SK-N-SH (cell line): Measurements from ENCODE around the gene PPAN. TPM values are rescaled to one million over a fixed set of nuclear protein-coding genes. Genes with fewer than 3 reads are reported as not detected.

Experiments used
- CTCF ChIA-PET: fragments of 300-600, 350-600 bp; formaldehyde crosslinking; extraction: SDS; loops from one replicate; lab custom pipeline; 2021; lab: Yijun Ruan, JAX
- POLR2A ChIA-PET: fragments of 350-600 bp; sonication (Branson Sonifier 250); formaldehyde crosslinking; extraction: SDS; loops from one replicate; lab custom pipeline; 2020; ENCODE audit warnings: antibody characterized with exemption, inconsistent platforms; lab: Yijun Ruan, JAX
- DNase-seq: peaks from one replicate; pipeline ENCODE4 v3.0.0; 2012
- H2AFZ ChIP-seq: fragments of 200-600 bp; sonication (generic); 2 replicates; pipeline ENCODE4 v1.8.1; 2016; ENCODE audit warnings: antibody characterized with exemption, mild to moderate bottlenecking, low read depth
- H3F3A ChIP-seq: fragments of 200-600 bp; sonication (generic); replicated peaks from 2 replicates; pipeline ENCODE3; 2016; ENCODE audit warnings: antibody characterized with exemption, mild to moderate bottlenecking; ENCODE audit not compliant: insufficient read depth
- H3K27ac ChIP-seq, 2 experiments: fragments of 200-500 bp in 1 of 2; fragments of 200-600 bp in 1 of 2; sonication (Bioruptor generic) in 1 of 2; sonication (generic), shearing (Covaris generic) in 1 of 2; 2 replicates each; pipeline versions ENCODE4 v1.5.1 to v1.6.1; 2014 to 2016; ENCODE audit warnings: low read depth in 2 of 2, inconsistent platforms in 1 of 2, low read length in 1 of 2, mild to moderate bottlenecking in 1 of 2, mixed read lengths in 1 of 2
- H3K27me3 ChIP-seq: fragments of 200-600 bp; sonication (generic), shearing (Covaris generic); 2 replicates; pipeline ENCODE4 v1.6.1; 2016; ENCODE audit warnings: mixed run types; ENCODE audit not compliant: insufficient read depth
- H3K36me3 ChIP-seq, 2 experiments: fragments of 200-500 bp in 1 of 2; fragments of 200-600 bp in 1 of 2; sonication (Bioruptor generic) in 1 of 2; sonication (generic) in 1 of 2; replicated peaks in 1 of 2; 2 replicates each; pipeline versions ENCODE3 to v1.5.1; 2014 to 2016; ENCODE audit warnings: low read length in 1 of 2, mild to moderate bottlenecking in 1 of 2; ENCODE audit not compliant: insufficient read depth in 2 of 2, control insufficient read depth in 1 of 2
- H3K4me1 ChIP-seq, 2 experiments: fragments of 200-500 bp in 1 of 2; fragments of 200-600 bp in 1 of 2; sonication (Bioruptor generic) in 1 of 2; sonication (generic), shearing (Covaris generic) in 1 of 2; 2 replicates each; pipeline versions ENCODE4 v1.5.1 to v1.6.1; 2014 to 2016; ENCODE audit warnings: low read depth in 1 of 2, low read length in 1 of 2, mixed run types in 1 of 2; ENCODE audit not compliant: insufficient read depth in 2 of 2, control insufficient read depth in 1 of 2
- H3K4me2 ChIP-seq: fragments of 200-600 bp; sonication (generic), shearing (Covaris generic); 2 replicates; pipeline ENCODE4 v1.6.1; 2017; ENCODE audit warnings: mixed run types
- H3K4me3 ChIP-seq, 2 experiments: fragments of 200-500 bp in 1 of 2; fragments of 200-600 bp in 1 of 2; sonication (Bioruptor generic) in 1 of 2; sonication (generic), shearing (Covaris generic) in 1 of 2; 2 replicates each; pipeline versions ENCODE4 v1.5.1 to v1.8.1; 2014 to 2016; ENCODE audit warnings: low read depth in 2 of 2, inconsistent platforms in 1 of 2, low read length in 1 of 2, mild to moderate bottlenecking in 1 of 2, mixed read lengths in 1 of 2, moderate library complexity in 1 of 2
- H3K79me2 ChIP-seq: fragments of 200-600 bp; sonication (generic); 2 replicates; pipeline ENCODE4 v1.8.1; 2017; ENCODE audit warnings: mild to moderate bottlenecking; ENCODE audit not compliant: insufficient read depth
- H3K9ac ChIP-seq: fragments of 200-600 bp; sonication (generic); 2 replicates; pipeline ENCODE4 v1.6.1; 2017; ENCODE audit warnings: mixed run types
- H3K9me2 ChIP-seq: fragments of 200-600 bp; sonication (generic); 2 replicates; pipeline ENCODE4 v1.6.1; 2017; ENCODE audit warnings: mixed run types
- H3K9me3 ChIP-seq: fragments of 200-600 bp; sonication (generic); 2 replicates; pipeline ENCODE4 v1.6.1; 2017; ENCODE audit warnings: mixed run types, mild to moderate bottlenecking, moderate library complexity
- H4K20me1 ChIP-seq: fragments of 200-600 bp; sonication (generic); 2 replicates; pipeline ENCODE4 v1.6.1; 2017; ENCODE audit warnings: mild to moderate bottlenecking, mixed run types; ENCODE audit not compliant: insufficient read depth
- CHD2 ChIP-seq: fragments of 150-350 bp; IDR thresholded peaks from 2 replicates; pipeline ENCODE4 v1.6.1; 2018; ENCODE audit warnings: low read length; ENCODE audit not compliant: partially characterized antibody
- EP300 ChIP-seq, 2 experiments: IDR thresholded peaks; 2 replicates each; pipeline versions ENCODE4 v1.4.0 to v1.6.1; 2012; ENCODE audit warnings: borderline replicate concordance in 1 of 2, low read depth in 1 of 2, low read length in 1 of 2
- FOSL2 ChIP-seq: IDR thresholded peaks from 2 replicates; pipeline ENCODE4 v1.4.0; 2012; ENCODE audit warnings: low read depth, mild to moderate bottlenecking, moderate library complexity, borderline replicate concordance
- FOXM1 ChIP-seq: IDR thresholded peaks from 2 replicates; pipeline ENCODE4 v1.4.0; 2012; ENCODE audit warnings: low read depth, mild to moderate bottlenecking
- GATA2 ChIP-seq: sonication (generic); formaldehyde crosslinking; IDR thresholded peaks from 2 replicates; pipeline ENCODE4 v1.5.0; 2020; ENCODE audit warnings: mild to moderate bottlenecking, missing genetic modification reagents
- IRF3 ChIP-seq: fragments of 150-350 bp; IDR thresholded peaks from 2 replicates; pipeline ENCODE4 v1.6.1; 2016; ENCODE audit warnings: mild to moderate bottlenecking, low read depth, low read length
- MAX ChIP-seq: IDR thresholded peaks from 2 replicates; pipeline ENCODE4 v1.4.0; 2012; ENCODE audit warnings: low read depth
- MXI1 ChIP-seq: IDR thresholded peaks from 2 replicates; pipeline ENCODE4 v1.6.1; 2012; ENCODE audit warnings: mild to moderate bottlenecking, low read depth, low read length, improper control_type of control experiment
- RCOR1 ChIP-seq: fragments of 150-350 bp; IDR thresholded peaks from 2 replicates; pipeline ENCODE4 v1.6.1; 2017; ENCODE audit warnings: antibody characterized with exemption, low read length
- SIN3A ChIP-seq: IDR thresholded peaks from 2 replicates; pipeline ENCODE4 v1.6.1; 2012; ENCODE audit warnings: low read depth, mild to moderate bottlenecking, low read length, moderate library complexity, borderline replicate concordance
- USF2 ChIP-seq: fragments of 150-350 bp; IDR thresholded peaks from 2 replicates; pipeline ENCODE4 v1.6.1; 2017; ENCODE audit warnings: antibody characterized with exemption, low read length, low read depth, borderline replicate concordance
- ZBTB33 ChIP-seq: IDR thresholded peaks from 2 replicates; pipeline ENCODE4 v1.4.0; 2012; ENCODE audit warnings: low read depth, borderline replicate concordance
- WGBS: methylation state at CpG from one replicate; pipeline ENCODE4 v1.1.6; 2017; ENCODE audit warnings: low lambda C conversion rate; 5-methylcytosine and 5-hydroxymethylcytosine counted together
- polyA plus RNA-seq, 3 experiments: library from polyadenylated mRNA; depleted of rRNA; stranded (reverse); fragments of >200 nt; gene quantifications; 2 replicates each; pipeline ENCODE4 v1.2.3, GENCODE V29; 2012

The PPAN gene
- polyA plus RNA-seq, 1 of the 3 experiments (the other 2 are of a cell fraction) = 75.6 TPM

- DNase-seq = peak; percentile 53
- TF ChIP-seq RCOR1 (0 out of 2 replicates have a peak, but pooled peaks have one; percentile 19), MAX (no peak), USF2 (no peak), EP300 (IDR thresholded peaks at IDR 0.05; ENCODE audit: borderline replicate concordance in 1 of 2, low read depth in 1 of 2, low read length in 1 of 2) (peak in 1 of 2 experiments; percentile 17; a peak in 1 of 4 replicates), GATA2 (CRISPR knock-in tag) (0 out of 2 replicates have a peak, but pooled peaks have one; percentile 17), CHD2 (no peak), ZBTB33 (no peak), SIN3A (no peak)
- CTCF ChIA-PET = interaction anchor here (1.1 to 1.3 kb wide), 2 partner anchors 16 to 147 kb away, joined by 3 read pairs; no protein-coding TSS in a partner anchor
- POLR2A ChIA-PET = no interaction called here
- H3K27me3 ChIP-seq = no peaks in the 10 kb centered on the region
- peaks cover 4% of the 10 kb centered on the region for H3F3A ChIP-seq
- no peak overlapping the region for H3K9ac ChIP-seq
- no peak overlapping the region for H3K4me2 ChIP-seq
- H3K4me3 ChIP-seq = no peak overlapping the region
- H2AFZ ChIP-seq = no peak overlapping the region
- H4K20me1 ChIP-seq = no peaks in the 10 kb centered on the region
- H3K36me3 ChIP-seq = peaks cover 4% of the 10 kb centered on the region in 2 experiments
- H3K79me2 ChIP-seq = peaks cover 17% of the 10 kb centered on the region
- peaks cover 0 to 21% of the 10 kb centered on the region in 2 experiments; a peak in 1 of 4 replicates for H3K4me1 ChIP-seq
- H3K27ac ChIP-seq = no peak overlapping the region; a peak in 1 of 4 replicates
- H3K9me2 ChIP-seq = no peaks in the 10 kb centered on the region
- WGBS = 70% methylated on average over 5 of the region's 7 CpGs
- no peaks in the 10 kb centered on the region for H3K9me3 ChIP-seq
Measured at GRCh38 chr19:10102787-10103236, 3.4 kb upstream of the PPAN start.

- Histone ChIP-seq H3K27ac (no peak overlapping the region), H3K9ac (no peak overlapping the region), H3K9me2 (no peaks in the 10 kb centered on the region), H2AFZ (no peak overlapping the region), H3F3A (no peaks in the 10 kb centered on the region), H3K4me3 (no peak overlapping the region), H3K36me3 (peaks cover 9 to 17% of the 10 kb centered on the region in 2 experiments), H3K9me3 (no peaks in the 10 kb centered on the region), H3K79me2 (peaks cover 30% of the 10 kb centered on the region), H3K27me3 (no peaks in the 10 kb centered on the region), H4K20me1 (no peaks in the 10 kb centered on the region)
- DNase-seq = no peak
- POLR2A ChIA-PET = interaction anchor here (0.8 to 1.4 kb wide), 3 partner anchors 8 to 11 kb away, joined by 3 to 6 read pairs (median 4); no protein-coding TSS in a partner anchor
- TF ChIP-seq IRF3 (no peak), CHD2 (no peak), GATA2 (CRISPR knock-in tag) (peak; percentile 77), EP300 (IDR thresholded peaks at IDR 0.05; ENCODE audit: borderline replicate concordance in 1 of 2, low read depth in 1 of 2, low read length in 1 of 2) (peak in 1 of 2 experiments; percentile 32; a peak in 1 of 4 replicates), FOSL2 (no peak), FOXM1 (no peak), MXI1 (no peak)
- TF ChIP-seq, all 33 proteins: peak for 2
- CTCF ChIA-PET = interaction anchor here (1.0 to 3.2 kb wide), 5 partner anchors 16 to 174 kb away, joined by 3 to 13 read pairs (median 4); partner anchors contain the start of gene EIF3G
- no peak overlapping the region for H3K4me2 ChIP-seq
- peaks cover 0 to 24% of the 10 kb centered on the region in 2 experiments; a peak in 1 of 4 replicates for H3K4me1 ChIP-seq
Measured at GRCh38 chr19:10104130-10104513, 2.0 kb upstream of the PPAN start.
